ENCODE measurements around the gene NUP188. TPM values are rescaled to one million over a fixed set of nuclear protein-coding genes. Genes with fewer than 3 reads are reported as not detected.

Gene NUP188
- total RNA-seq, 1 donor: 59.2 TPM

DNA sequence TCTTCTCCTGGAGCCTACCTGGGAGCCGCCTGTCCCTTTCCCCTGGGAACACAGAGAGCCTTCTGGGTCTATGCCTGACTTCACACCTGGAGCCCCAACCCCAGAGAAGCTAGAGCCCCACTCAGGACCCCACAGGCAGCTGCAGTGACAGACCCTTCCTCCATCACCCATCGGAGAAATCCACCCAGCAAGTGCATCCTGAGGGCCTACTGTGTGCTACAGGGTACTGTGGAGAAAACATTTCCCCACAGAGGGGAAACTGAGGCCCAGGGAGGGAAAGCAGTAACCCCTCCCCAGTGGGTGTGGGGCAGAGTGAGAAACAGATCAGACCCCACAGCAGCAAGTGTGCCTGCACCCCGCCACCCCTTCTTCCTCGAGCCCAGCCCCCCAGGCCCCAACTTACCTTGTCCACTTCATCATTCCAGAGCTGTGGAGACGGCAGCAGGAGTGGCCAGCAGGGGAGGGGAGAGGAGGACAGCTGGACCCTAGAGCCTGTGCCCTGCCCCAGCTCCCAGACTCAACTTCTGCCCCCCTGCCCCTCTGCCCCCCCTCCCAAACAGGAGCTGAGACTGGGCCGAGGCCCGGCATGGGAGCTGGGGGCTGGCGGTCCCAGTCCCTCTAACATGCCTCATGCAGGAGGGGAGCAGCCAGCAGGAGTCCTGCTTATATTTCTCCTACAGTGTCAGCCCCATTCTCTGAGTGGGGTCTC is 62.9 kb downstream of the NUP188 start:
- TF ChIP-seq, protein P1, sequence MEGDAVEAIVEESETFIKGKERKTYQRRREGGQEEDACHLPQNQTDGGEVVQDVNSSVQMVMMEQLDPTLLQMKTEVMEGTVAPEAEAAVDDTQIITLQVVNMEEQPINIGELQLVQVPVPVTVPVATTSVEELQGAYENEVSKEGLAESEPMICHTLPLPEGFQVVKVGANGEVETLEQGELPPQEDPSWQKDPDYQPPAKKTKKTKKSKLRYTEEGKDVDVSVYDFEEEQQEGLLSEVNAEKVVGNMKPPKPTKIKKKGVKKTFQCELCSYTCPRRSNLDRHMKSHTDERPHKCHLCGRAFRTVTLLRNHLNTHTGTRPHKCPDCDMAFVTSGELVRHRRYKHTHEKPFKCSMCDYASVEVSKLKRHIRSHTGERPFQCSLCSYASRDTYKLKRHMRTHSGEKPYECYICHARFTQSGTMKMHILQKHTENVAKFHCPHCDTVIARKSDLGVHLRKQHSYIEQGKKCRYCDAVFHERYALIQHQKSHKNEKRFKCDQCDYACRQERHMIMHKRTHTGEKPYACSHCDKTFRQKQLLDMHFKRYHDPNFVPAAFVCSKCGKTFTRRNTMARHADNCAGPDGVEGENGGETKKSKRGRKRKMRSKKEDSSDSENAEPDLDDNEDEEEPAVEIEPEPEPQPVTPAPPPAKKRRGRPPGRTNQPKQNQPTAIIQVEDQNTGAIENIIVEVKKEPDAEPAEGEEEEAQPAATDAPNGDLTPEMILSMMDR (IDR thresholded peaks at IDR 0.05; ENCODE audit: insufficient read depth, low read depth, low read length): no peak
- H3K4me3 ChIP-seq (ENCODE audit: low read depth, low read length): no peak overlapping the region
- no peak for DNase-seq (ENCODE audit: low read depth)

DNA sequence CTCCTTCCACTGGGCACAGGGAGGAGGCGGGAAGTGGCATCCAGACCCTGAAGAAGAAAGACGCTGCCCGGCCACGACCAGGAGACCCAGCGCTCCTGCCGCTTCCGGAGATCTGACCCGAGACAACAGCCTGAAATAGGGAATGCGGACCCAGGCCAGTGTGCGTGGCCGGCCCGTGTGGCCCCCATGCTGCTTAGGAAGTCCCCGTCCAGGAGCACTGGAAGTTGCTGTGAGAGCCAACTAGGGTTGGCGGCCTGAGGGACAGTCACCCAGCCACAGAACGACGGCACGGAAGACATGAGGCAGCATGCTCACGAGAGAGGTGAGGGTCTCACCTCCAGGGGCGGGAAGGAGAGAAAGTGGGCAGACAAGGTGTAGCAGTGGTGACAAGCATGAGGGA is 63.7 kb downstream of the NUP188 start:
- H3K4me3 ChIP-seq (ENCODE audit: low read depth, low read length): no peak overlapping the region
- no peak for DNase-seq (ENCODE audit: low read depth)
- TF ChIP-seq, protein P1 (IDR thresholded peaks at IDR 0.05; ENCODE audit: insufficient read depth, low read depth, low read length): no peak

DNA sequence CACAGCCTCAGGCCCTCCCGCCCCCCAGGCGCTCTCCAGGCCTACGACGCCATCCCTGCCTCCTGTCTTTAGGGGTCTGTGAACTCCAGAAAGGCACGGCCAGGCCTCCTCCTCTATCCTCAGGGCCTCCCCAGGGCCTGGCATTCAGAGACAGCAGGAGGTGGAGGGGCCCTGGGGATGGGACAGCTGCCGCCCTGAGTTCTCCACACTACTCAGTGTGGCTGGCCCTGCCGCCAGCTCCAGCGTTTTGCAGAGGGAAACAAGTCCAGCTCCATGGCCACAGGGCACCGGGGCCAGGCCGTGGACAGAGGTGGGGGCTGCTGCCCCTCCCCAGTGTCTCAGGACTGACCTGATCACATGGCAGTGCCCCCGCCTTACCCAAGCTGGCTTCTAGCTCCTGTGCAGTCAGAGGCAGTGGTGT is 64.3 kb downstream of the NUP188 start:
- no peak for DNase-seq (ENCODE audit: low read depth)
- TF ChIP-seq, protein P1 (IDR thresholded peaks at IDR 0.05; ENCODE audit: insufficient read depth, low read depth, low read length): no peak
- H3K4me3 ChIP-seq (ENCODE audit: low read depth, low read length): no peak overlapping the region

DNA sequence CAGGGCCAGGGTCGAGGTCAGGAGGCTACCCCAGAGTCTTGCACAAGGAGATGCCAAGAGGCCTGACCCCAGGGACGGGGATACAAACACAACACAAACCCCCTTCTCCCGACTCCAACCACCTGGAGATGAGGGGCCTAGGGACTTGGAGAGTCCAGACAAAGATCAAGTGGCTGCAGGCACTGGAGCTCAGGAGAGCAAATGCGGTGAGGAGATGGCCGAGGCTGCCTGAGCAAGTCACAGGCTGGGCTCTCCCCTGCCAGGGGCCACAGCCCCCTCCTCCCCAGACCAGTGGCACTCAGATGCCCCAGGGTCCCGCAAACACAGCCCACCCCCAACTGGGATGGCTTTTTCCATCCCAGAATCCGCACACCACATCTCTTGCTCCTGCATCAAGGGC is 64.8 kb downstream of the NUP188 start:
- DNase-seq (ENCODE audit: low read depth): no peak
- TF ChIP-seq, protein P1 (IDR thresholded peaks at IDR 0.05; ENCODE audit: insufficient read depth, low read depth, low read length): no peak
- H3K4me3 ChIP-seq (ENCODE audit: low read depth, low read length): no peak overlapping the region

DNA sequence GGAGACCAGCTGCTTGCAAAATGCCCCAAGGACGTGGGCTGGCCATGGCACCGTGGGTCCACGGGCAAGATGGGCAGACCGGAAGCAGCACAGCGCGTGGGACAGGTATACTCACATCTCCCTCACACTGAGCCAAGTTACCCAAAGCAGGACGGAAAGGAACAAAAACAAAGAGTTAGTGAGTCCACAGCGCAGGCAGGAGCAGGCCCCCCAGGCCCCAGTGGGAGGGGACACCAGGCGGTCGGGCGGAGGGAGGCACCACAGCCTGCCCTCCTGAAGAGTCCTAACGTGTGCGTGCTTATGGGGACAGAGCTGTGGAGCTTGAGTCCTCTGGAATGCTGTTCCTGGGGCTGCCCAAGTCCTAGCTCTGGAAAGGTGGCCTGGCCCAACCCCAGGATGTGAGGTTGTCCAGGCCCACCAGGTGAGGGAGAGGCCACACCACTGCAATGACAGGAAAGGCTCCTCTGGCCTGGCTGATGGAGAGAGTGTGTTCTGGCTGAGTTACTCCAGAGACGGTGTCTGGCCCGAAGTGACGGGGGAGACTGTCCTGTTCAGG is 65.5 kb downstream of the NUP188 start:
- TF ChIP-seq, protein P1 (IDR thresholded peaks at IDR 0.05; ENCODE audit: insufficient read depth, low read depth, low read length): no peak
- no peak for DNase-seq (ENCODE audit: low read depth)

DNA sequence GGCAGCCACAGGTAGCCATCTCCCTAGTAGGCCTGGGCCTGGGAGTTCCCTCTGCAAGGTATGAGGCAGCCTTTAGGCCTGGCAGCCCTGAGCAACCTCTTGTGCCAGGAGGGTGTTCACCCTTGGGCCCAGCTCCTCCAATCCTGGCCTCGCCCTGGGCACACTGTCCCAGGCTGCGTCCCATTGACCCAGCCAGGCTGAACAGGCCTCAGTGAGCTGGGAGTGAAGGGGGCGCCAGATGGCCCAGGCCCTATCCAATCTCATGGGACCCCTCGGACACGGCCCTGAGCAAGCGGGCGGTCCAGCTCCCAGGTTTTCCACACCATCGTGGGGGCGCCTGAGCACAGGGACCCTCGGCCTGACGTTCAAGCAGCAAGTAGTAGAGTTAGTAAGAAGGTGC is 66.2 kb downstream of the NUP188 start:
- TF ChIP-seq, protein P1 (IDR thresholded peaks at IDR 0.05; ENCODE audit: insufficient read depth, low read depth, low read length): no peak
- DNase-seq (ENCODE audit: low read depth): no peak
- H3K4me3 ChIP-seq (ENCODE audit: low read depth, low read length): no peak overlapping the region

More for the DNA sequence above, 65.5 kb downstream of the NUP188 start:
- no peak overlapping the region for H3K4me3 ChIP-seq (ENCODE audit: low read depth, low read length)
